Kasumi-1 (cell line): ENCODE data around the gene KCNQ1OT1.
"Not testable (repeated sequence)": the region's sequence is repeated elsewhere in the genome, so short reads cannot be mapped to it uniquely, and the experiment has no call there.

Source experiments
- DNase-seq, 2 experiments: peaks; one replicate each; lab custom pipeline; 2025; lab: John Stamatoyannopoulos, UW

The KCNQ1OT1 gene

DNA sequence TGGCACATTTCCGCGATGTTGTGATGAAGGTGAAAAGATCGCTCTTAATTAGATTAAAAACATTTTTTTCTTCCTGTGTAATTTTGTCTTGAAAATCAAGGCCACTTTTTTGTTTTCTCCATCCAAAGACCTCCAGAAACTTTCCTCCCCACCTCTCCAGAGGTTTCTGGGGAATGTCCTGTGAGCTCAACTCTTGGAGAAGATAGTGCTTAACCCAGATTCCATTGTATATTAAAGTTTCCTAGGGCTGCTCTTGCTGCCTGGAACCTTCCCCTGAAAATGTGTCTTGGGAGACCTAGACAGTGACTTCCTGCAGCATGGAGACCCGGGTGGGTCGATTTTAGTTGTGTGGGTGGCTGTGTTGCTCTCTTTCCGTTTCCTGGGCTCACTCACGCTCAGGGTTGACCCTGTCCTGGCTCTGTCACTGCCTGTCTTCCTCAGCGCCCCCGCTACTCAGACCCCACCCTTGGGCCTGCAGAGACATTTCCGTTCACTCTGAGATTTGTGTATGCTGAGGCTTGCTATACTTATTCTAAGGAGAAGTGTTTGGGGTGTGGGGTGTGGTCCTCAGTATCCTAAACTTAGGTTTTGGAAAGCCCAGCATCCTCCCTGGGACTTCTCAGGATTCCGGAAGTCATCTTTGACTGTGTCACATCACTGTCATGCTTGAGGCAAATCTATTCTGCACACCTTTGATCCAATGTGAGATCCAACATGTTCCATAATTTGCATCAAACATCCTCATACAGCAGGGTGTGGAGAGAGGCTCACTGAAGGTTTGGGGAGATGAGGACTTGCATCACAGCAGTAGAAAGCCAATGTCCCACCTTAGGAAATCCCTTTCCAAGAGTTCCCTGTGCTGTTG is 47.2 kb downstream of the KCNQ1OT1 start:
- DNase-seq, result no peak

DNA sequence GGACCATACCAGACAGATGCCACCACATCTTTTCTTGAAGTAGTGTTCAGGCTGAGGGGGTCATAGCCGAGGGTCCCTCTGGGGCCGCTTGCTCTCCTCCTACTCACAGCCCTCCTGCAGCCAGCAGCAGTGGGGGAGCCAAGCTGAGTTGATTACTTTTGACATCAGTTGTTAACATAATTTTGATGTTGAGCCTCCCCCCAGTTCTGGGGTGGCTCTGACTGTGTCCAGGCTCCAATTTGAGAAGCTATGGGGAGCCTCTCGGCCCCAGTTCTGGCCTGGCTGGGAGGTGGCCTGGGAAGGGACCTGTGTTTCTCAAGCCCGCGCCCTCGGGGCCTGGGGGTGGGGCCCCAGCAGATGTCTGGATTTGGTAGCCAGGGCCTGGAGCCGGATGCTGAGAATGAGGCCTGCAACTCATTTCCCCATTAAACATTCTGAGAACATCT is 47.9 kb downstream of the KCNQ1OT1 start:
- DNase-seq, result no peak

GRCh38 chr11:2651054-2651617 is 48.7 kb downstream of the KCNQ1OT1 start:
- DNase-seq, result no peak

- no peak for DNase-seq
These were observed 49.4 kb downstream of the KCNQ1OT1 start for GRCh38 chr11:2650343-2650867.

GRCh38 chr11:2649848-2650247 is 49.9 kb downstream of the KCNQ1OT1 start:
- no peak for DNase-seq

DNA sequence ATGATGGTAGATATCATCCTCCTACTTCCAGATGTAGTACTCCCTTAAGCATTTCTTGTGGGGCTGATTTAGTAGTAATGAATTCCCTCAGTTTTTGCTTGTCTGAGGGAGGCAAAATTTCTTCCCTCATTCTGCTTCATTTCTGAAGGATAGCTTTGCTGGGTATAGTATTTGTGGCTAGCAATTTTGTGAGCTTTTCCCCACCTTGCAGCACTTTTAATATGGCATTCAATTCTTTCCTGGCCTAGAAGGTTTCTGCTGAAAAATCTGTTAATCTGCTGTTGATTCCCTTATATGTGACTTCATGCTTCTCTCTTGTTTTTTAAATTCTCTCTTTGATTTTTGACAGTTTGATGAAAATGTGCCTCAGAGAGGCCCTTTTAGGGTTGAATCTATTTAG is 50.4 kb downstream of the KCNQ1OT1 start:
- no peak for DNase-seq

- no peak for DNase-seq
These were observed 51.8 kb downstream of the KCNQ1OT1 start for GRCh38 chr11:2647953-2648352.

DNA sequence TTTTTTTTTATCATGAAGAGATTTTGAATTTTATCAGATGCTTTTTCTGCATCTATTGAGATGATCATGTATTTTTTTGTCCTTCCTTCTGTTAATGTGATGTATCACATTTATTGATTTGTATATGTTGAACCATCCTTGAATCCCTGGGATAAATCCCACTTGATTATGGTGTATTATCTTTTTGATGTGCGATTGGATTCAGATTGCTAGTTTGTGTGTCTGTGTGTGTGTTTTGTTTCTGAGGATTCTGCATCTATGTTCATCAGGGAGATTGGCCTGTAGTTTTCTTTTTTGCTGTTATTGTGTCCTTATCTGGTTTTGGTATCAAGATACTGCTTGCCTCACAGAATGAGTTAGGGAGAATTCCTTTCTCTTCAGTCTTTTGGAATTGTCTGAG is 52.6 kb downstream of the KCNQ1OT1 start:
- no peak for DNase-seq

GRCh38 chr11:2645779-2646118 is 54.0 kb downstream of the KCNQ1OT1 start:
- no peak for DNase-seq

GRCh38 chr11:2644844-2645778 is 54.7 kb downstream of the KCNQ1OT1 start:
- no peak for DNase-seq

GRCh38 chr11:2643746-2644145 is 56.0 kb downstream of the KCNQ1OT1 start:
- DNase-seq, result no peak

GRCh38 chr11:2641623-2642022 is 58.2 kb downstream of the KCNQ1OT1 start:
- DNase-seq, result no peak

DNA sequence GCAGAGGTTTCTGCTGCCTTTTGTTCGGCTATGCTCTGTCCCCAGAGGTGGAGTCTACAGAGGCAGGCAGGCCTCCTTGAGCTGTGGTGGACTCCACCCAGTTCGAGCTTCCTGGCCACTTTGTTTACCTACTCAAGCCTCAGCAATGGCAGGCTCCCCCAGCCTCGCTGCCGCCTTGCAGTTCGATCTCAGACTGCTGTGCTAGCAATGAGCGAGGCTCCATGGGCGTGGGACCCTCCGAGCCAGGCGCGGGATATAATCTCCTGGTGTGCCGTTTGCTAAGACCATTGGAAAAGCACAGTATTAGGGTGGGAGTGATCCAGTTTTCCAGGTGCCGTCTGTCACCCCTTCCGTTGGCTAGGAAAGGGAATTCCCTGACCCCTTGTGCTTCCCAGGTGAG is 60.0 kb downstream of the KCNQ1OT1 start:
- not testable (repeated sequence) for DNase-seq

DNA sequence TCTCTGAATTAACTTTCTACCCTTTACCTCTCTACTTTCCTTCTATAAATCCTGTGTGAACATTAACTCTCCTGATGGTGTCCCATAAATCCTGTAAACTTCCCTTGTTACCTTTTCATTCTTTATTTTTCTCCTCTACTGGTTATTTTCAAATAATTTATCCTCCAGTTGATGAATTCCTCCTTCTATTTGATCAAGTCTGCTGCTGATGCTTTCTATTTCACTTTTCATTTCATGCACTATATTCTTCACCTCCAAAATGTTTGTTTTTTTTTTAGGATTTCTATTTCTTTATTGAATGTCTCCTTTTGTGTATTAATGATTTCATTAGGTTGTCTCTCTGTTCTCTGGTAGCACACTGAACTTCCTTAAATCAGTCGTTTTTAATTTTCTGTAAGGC is 68.6 kb downstream of the KCNQ1OT1 start:
- no peak for DNase-seq

DNA sequence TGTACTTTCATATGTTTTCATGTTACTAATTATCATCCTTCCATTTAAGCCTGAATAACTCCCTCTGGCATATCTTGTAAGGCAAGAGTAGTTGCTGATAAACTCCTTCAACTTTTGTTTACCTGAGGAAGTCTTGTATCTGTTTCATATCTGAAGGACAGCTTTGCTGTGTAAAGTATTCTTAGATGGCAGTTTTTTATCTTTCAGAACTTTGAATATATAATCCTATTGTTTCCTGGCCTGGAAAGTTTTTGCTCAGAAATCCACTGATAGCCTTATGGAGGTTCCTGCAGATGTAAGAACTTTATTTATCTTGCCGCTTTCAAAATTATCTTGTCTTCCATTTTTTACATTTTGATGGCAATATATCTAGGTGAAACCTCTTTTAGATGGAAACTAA is 69.1 kb downstream of the KCNQ1OT1 start:
- DNase-seq, result no peak

GRCh38 chr11:2625183-2625582 is 74.6 kb downstream of the KCNQ1OT1 start:
- no peak for DNase-seq

GRCh38 chr11:2621894-2622293 is 77.9 kb downstream of the KCNQ1OT1 start:
- no peak for DNase-seq

GRCh38 chr11:2612884-2613571 is 86.8 kb downstream of the KCNQ1OT1 start:
- no peak for DNase-seq

GRCh38 chr11:2609345-2609744 is 90.4 kb downstream of the KCNQ1OT1 start:
- DNase-seq, result no peak

DNA sequence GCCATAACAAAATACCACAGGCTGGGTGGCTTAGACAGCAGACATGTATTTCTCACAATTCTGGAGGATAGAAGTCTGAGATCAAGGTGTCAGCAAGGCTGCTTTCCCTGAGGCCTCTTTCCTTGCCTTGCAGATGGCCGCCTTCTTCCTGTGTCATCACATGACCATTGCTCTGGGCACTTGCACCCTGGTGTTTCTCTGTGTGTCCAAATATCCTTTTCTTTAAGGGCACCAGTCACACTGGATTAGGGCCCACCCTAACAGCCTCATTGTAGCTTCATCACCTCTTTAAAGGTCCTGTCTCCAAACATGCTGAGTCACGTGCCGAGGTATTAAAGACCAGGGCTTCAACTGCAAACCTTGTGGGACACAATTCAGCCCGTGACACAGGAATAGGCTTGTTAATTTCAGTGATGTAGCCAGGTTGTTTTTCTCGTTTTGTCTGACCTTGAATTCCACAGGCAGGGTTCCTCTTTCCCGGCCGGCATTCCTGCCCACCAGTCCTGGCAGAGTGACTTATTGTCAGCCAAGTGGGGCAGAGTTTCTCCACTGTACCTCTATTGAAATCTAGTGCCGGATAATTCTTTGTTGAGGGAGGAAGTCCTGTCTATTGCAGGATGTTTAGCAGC is 100.1 kb downstream of the KCNQ1OT1 start:
- DNase-seq, result no peak

DNA sequence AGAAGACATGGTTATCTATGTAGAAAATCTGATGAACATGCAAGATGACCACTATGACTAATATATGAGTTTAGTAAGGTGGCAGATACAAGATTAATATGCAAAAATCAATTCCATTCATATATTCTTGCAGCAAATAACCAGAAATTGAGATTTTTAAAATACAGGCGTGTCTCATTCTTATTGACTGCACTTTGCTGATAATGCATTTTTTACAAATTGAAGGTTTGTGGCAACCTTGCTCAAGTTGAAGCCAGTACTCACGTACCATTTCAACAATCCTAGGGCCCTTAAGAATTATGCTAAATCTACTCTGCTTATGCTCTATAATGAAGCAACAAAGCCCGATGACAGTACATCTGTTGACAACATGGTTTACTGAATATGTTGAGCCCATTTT is 104.6 kb downstream of the KCNQ1OT1 start:
- DNase-seq, result no peak
